ENCODE results near the gene PPIP5K1.

The PPIP5K1 gene

DNA sequence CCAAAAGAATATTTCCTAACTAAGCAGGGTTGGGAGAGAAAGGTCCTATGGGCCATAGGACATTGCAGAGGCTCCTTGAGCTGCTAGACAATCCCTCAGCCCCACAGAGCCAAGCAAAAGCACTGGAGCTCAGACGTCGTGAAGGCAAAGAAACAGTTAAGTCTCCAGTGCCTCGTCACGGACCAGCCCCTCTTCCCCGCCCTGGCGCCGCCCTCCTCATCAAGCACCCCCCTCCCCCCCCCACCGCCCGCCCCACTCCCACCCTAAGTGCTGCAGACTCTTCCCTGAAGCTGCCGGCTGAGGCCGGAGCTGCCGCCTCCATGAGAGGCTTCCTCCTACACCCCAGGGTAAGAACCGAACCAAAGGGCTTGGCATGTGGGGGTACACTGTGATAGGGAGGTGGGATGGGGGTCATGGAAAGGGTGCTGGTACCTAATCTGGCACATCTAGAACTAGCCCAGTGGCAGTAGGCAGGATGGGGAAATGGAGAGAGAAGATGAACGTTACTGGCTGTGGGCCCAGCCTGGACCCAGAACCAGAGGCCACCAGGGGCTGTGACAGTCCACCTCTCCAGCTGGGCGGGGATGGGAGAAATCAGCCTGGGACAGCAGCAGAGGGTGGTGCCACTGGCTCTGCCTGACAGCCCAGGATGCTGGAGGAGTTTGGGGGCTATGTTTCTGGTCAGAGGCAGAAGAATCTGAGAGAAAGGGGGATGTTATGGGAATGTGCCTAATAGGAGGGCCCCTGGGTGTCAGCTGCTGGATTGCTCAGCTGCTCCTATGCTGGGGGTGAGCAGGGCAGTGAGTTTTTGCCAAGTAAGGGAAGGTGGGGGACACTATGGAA, 72.4 kb downstream of the PPIP5K1 start, which contains the start of gene MAP1A:
Gene MAP1A (plus strand): TSS at position 255 of the 843 bp plus-strand sequence. CDS start 3,866 bp downstream, outside the sequence.
- DNase-seq = no peak

DNA sequence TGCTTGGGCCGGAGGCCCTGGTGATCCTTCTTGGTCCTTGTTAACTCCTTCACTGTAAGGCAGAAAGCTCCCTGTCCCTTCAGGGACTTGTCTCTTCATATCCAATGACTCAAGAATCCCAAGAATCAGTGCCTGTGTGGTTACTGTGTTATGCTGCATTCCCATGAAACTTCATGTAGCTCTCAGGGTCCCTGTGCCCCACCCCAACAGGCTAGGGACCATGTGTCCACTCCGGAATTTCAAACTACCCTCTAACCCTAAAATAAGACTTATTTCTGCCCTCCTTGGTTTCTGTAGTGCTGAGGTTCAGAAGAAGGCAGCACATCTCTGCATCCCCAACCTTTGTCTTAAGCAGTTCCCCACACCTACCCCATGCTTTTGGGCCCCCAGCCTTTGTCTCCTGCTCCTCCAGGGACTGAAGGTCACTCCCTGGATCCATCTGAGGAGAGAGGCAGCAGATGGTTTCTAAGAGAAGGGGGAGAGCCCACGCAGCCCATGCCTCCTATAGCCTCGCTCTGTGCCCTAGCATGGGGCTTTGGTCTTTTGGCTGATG, 73.1 kb downstream of the PPIP5K1 start:
- DNase-seq = no peak

DNA sequence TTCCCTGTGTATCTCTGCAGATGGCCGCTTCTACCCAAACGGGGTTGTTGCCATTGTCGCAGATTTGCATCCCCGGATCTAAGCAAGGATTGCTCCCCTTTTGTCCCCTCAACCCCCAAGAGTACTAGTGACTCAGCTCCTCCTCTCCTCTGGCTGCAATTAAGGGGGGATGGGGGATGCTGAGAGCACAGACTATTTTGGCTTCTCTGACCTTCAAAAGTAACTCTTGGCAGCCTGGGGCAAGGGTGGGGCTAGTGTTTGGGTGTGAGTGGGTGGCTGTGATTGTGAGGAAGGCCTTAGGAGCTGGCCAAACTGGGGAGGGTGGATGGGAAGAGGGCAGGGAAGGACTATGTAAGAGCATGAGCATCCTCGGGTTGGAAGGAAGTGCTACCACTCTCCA, 73.8 kb downstream of the PPIP5K1 start:
- DNase-seq = no peak

DNA sequence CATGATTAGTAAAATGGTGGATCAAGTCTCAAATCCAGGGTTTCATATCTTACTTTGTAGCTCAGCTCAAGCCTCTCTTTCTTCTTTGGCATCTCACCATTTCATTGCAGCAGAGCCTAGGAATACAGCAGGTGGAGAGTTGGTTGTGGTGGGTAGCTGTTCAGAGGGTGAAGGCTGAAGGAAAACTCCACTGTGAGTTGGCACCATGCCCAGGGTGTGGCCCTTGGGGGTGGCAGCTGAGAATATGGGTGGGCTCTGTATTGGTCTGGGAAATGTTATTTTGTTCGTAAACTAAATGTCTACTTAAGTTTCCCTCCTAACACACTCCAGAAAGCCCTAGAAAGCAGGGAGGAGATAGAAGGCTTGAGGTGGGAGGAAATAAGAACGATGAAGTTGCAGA, 74.3 kb downstream of the PPIP5K1 start:
- DNase-seq = no peak

DNA sequence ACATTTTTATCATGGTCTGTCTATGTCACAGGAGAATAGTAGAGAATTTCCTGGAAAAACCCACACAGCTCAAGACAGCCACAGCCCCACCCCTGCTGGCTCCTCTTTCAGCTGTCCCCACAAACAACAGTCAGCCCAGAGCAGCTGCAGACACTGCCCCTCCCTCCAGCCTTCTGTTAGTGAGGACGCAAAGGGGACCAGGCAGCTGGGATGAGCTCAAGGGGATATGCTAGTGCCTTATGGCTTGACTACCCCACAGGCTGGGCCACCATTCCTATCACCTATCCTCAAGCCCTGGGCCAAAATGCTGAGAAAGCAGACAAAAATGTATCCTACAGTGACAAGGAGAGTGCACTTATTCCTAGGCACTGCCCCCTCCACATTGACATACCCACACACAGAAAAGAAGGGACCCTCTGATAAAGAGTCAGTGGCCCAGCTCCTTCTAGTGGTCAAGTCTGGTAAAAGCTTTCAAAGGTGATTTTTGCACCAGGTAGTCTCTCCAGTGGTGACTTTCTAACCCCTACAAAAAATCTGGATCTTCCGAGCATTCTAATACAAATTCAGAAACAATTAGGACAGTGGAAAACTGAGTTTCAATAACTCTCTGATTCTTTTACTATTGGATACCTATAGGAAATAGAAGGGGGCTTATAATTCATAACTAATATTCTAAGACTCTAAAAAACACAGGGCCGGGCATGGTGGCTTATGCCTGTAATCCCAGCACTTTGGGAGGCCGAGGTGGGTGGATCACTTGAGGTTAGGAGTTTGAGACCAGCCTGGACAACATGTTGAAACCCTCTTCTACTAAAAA, 75.6 kb downstream of the PPIP5K1 start:
- DNase-seq = no peak

DNA sequence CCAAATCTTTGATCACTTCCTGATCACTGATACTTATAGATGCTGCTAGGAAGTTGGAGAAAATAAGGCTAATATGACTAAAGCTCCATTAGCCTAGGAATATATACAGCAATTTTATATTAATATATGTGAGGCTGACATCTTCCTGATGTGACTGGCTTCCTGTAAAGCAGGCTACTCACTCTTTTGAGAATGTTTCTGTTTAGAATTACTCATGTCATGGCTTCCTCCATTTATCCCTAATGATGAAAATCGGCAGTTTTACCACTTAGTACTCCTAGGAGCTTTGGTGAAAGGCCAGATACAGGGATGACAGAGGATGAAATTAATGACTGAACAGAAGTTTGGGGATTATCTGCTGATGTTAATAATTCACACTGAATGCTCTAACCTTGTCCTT, 76.5 kb downstream of the PPIP5K1 start:
- no peak for DNase-seq

DNA sequence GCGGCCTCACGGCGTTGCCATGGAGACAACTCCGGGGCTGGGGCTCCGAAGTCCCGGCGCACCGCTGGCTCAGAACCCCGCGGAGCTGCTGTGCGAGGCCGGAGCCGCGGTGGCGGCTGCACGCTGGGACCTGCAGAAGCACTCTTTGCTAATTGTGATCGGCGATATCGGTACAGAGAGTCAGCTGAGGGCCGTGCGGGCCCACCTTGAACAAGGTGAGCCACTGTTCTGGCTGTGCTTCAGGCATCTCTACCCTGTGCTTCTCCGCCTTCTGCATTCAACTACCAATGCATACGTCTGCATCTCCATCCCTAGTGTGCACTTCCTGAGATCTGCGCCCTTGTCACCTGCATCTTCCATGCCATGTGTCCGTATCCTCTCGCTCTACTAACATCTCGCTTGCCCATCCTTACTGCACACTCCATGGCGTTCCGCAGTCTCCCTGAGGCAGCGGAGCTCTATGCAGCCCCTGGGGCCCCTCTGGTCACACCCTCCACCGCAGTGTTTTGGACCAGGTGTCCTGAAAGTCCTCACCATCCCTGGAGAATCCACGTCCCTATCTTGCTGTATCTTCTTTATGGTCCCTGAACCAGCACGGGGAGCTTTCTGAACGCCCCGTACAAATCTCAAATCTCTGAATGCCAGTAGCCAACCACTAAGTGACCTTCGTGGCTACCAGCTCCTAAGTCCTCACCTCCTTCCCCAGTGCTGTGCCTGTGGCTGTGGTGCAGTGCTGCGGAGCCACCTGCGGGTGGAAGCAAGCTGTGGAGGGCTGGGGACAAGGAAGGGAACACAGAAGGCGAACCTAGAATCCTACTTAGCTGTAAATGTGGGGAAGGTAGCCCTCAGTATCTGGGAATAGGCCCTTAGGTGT, 78.8 kb downstream of the PPIP5K1 start:
- no peak for DNase-seq

DNA sequence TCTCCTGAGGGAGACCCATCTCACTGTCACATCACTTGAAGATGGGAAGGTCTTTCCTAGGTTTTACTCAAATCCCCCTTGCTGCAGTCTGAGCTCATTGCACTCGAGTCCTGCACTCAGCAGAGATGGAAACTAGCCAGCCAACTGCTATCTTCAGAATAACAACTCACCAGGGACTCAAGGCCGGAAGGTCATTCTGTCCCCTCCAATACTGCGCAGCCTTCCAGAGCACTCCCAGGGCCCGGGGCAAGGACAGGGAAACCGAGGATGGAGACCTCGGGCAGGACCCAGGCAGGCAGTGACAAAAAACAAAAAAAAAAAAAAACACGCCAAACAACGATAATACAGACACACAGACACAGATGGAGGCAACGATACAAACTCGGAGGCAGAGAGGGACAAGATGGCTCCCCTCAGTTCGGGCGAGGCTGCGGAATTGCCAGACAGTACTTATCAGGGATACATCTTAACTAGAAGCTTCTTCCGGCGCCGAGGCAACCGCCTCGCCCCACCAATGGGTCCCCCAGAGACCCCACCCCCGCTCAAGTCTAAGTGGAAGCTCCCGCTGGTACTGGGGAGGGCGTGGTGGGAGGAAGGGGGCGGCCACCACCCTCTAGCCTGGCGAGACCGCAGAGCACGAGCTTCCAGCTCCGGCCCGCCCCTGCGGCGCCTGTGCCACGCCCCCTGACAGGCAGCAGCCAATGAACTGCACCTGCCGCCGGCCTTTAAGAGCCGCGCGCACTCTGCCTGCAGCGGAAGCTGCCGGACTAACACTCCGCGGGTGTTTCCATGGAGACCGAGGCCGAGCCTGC, 79.6 kb downstream of the PPIP5K1 start:
- DNase-seq = peak; percentile 99

DNA sequence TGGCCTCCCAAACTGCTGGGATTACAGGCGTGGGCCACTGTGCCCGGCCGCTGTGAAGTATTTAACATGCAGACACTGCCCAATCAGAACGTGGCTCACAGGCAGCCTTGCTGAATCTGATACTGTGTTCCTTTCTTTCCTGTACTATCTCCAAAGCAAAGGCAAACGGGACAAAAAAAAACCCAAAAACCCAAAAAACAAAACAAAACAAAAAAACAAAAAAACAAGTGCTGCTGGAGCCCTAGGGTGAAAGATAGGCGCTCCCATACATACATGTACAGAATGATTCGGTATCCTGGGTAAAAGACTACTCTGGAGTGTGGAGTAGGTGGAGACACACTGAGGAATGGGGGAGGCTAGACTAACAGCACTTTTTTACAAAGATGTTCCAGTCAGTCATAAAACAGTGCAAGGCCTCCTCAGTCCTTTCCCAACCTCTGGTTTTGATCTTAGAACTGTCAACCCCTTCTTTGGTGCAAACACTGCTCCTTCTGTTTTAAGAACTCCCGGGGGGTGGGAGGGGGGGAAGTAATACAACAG, 80.3 kb downstream of the PPIP5K1 start:
- no peak for DNase-seq

DNA sequence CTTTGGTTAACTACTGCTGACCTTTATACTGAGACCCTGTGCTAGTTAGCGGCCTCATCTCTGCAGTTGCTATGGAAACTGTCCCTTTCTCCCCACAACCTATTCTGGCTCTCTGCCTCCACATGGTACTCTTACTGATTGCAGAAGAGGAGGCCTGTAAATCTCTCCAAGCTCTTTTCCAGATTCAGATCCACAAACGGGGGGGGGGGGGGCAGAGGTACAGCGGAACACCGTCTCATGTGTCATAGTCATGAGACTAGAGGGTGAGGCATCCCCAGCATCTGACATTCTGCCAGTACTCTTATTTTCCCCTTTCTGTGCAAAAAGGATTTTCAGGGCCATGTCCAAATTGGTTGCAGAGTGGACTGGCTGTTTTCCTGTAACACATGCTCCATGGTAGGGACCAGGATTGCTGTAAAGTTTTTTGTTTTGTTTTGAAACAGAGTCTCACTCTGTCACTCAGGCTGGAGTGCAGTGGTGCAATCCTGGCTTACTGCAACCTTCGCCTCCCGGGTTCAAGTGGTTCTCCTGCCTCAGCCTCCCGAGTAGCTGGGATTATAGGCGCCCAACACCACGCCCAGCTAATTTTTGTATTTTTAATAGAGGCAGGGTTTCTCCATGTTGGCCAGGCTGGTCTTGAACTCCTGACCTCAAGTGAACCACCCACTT, 80.9 kb downstream of the PPIP5K1 start:
- DNase-seq = no peak

DNA sequence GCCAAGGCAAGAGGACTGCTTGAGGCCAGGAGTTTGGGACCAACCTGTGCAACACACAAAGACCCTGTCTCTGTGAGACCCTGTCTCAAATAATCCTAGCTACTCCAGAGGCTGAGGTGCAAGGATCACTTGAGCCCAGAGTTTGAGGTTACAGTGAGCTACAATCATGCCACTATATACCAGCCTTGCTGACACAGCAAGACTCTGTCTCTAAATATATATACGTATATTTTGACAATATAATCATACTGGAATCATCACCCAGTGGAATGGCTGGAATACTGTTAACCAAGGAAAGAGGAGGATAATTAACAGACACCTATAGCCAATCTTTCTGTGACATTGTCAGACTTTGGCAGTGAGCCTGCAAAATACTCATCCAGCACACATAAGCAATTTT, 81.6 kb downstream of the PPIP5K1 start:
- no peak for DNase-seq

DNA sequence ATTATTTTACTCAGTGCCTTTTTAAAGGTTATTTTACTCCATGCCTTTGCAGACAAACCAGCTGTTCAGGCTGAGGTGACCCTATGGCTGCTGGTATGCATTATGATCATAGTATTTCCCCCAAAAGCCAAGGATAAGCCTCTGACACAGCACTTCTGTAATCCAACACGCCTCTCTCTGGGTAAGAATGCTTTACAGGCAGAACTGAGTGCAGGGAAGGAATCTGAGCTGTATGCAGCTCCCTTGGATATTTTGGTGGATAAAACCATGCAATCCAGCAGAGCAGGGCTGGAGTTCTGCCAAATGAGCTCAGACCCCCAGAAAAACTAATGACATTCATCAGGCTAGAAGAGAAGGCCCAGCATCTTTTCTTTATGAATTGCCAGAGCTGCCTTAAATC, 84.3 kb downstream of the PPIP5K1 start:
- DNase-seq = no peak

DNA sequence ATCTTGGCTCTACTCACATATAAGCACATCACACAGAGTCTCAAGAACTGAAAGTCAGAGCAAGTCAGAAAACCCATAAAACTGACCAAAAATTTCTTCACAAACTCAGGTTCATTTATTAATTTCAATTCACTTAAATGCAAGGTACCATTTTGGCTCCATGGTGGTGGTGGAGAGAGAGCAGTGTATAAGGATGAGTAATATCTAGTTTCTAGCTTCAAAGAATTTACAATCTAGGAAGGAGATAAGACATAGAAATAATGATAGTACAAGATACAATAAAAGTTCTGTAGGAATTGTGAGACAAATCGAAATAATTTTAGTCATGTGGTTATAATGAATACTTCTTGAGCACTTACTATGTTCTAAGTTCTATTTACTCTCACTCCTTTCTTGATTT, 90.4 kb downstream of the PPIP5K1 start:
- no peak for DNase-seq

DNA sequence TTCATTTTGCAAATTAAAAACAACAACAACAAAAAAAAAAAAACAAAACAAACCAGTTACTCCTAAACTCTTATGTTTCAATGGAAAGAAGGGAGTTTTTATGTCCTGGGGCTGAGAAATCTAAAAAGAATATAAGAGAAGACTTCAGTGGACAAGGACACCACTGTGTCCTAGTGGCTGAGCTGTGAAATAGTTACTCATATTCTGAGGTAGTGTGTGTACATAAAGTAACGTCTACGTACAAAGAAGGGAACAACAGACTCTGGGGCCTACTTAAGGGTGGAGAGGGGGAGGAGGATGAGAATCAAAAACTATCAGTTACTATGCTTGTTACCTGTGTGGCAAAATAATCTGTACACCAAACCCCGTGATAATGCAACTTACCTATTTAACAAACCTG, 91.0 kb downstream of the PPIP5K1 start:
- no peak for DNase-seq

DNA sequence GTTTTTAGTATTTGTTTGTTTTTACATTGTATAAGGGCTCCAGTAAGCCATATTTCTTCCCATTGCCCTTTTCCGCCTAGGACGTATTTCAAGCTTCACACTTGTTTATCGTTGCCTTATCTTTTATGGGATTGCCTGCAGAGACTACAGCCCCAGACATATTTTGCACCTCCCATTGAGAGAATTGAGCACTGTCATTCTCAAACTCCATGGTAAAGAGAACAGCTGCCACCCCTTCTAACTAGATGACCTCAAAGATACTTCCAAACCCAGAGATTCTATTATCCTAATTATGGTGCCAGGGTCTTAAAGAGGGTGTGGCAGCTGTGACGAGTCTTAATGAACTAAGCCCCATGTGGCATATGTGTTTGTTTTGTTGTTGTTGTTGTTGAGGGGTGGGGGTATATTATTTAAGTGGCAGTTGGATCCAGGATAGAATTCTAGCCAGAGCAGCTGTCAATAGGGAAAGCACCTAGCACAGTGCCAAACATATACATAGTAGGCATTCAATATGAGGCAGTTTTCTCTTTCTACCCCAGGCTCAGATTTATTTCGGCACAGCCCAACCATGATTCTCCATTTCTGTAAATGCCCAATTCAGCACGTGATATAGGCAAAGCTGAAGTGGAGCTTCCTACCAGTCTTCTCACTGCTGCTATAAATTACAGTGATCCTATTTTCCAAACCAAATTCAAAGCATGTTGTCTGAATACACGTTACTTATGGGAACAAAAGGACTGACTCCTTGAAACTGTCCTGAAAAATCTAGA, 96.1 kb downstream of the PPIP5K1 start:
- no peak for DNase-seq

DNA sequence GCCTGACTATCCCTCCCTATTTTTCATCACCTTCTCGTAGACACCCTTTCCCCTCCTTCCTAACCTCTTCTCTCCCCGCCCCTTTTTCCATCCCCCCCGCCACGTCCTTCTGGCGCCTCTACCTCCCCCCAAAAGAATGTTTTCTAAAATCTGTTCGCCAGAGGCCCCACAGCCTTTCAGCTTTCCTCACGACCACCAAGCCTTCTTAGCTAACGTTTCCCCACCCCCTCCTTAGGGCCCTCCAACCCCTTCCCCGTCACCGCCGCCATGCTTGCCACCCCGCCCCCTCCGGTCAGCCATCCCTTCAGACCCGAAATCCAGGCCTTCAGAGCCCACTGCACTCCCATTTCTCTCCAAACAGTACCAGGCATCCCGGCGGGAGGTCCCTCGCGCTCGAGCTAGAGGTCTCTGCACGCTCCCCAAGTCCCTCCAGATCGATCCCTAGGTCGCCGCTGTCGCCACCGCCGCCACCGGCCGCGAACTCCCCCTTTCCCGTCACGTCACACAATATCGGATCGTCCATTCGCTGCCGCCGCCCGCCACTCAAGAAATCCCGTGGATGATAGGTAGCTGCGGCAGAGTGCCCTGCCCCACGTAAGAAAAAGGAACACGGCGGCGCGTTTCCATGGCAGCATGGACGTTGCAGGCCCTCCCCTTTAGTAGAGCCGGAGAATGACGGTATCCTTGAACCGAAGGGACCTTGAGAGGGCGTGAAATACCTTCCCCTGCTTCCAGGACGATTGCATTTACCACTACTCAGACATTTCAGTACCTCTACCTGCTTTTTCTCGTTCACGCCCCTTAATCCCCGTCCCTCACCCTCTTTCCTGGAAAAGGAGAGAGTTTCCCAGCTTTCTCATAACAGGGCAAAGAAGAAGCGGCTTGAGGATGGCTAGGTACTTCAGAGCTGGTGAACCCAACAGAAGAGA, 97.1 kb downstream of the PPIP5K1 start, which contains the start of gene TP53BP1:
Gene TP53BP1 (minus strand): TSS at position 484 of the 929 bp plus-strand sequence. CDS start 113 bp downstream, at position 371.
- DNase-seq = peak; percentile 95

DNA sequence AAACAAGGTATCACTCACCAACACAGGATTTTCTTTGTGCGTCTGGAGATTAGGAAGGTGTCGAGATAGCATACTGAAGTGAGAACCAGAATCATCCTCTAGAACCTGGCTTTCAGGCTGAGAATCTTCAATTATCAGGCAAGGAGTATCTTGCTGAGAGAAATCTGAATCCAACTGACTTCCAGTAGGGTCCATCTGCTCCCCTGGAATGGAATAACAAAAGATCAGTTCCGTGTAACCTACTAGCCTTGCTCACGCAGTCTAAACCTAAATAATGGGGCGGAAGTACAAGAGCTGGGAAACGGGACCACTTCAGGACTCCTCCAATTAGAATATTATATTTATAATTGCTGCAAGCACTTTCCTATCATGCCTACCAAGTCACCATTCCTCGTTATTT, 97.7 kb downstream of the PPIP5K1 start:
- DNase-seq = no peak

DNA sequence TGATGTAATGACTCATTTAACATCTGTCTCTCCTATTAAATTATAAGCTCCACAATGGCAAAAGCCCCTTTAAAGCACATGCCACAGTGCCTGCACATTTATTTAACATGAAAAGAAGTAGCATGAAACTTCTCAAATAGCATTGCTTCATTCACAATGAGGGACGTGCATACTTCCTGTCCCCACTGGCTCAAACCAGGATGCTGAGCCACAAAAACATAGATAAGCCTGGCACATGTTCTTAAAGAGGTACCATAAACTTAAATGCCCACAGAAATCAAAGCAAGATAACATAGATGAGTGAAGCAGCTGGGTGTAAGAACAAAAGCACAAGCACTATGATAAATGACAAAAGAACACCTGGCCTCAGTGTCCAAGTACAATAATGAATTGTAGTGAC, 100.8 kb downstream of the PPIP5K1 start:
- no peak for DNase-seq

DNA sequence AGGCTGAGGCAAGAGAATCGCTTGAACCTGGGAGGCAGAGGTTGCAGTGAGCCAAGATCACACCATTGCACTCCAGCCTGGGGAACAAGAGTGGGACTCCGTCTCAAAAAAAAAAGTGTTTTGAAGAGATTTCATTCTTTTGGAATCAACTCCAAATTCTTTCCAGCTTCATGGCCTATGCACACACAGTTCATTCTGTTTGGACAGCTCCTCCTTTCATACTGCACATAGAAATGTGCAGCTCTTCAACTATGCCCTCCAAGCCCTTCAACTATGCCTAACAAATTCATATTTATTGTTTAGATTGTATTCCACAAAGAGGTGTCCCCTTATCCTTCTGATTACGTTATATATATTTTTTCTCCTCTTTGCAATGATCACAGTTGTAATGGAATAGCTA, 101.2 kb downstream of the PPIP5K1 start:
- DNase-seq = no peak

Measured in CD4-positive, alpha-beta T cell treated with Interferon gamma for 1 hour (primary cell).